Measurements from ENCODE around the gene JAZF1.

- TF ChIP-seq CTCF (IDR thresholded peaks at IDR 0.05; ENCODE audit: low read length) (no peak), EZH2 (optimal IDR thresholded peaks at IDR 0.05; ENCODE audit: low read depth, low read length) (no peak)
Measured at GRCh38 chr7:28177836-28178235, 2.8 kb downstream of the JAZF1 start.

Measured in MM.1S (cell line).